ENCODE data around the gene KIF26B.

DNA sequence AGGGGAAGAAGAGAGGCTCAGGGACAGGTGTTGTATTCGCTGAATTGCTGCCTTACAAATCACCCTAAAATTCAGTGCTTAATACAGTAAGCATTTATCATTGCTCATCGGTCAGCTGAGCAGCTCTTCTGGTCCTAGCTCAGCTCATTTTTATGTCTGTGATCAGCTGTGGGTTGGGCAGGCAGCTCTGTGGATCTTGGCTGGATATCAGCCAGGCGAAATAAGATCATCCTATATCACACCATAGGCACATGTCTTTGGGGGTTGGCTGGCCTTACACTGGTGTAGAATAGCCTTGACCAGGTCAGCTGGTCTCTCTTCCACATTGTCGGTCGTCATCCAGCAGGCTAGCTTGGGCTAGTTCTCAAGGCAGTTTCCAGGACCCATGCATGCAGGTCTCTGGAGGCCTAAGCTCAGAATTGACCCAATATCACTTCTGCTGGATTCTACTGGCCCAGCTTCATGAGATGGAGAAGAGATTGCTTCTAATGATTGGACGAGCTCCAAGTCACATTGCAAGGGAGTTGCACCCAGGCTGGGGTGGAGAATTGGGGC lies 448.6 kb downstream of the KIF26B start:
- TF ChIP-seq, protein P1, sequence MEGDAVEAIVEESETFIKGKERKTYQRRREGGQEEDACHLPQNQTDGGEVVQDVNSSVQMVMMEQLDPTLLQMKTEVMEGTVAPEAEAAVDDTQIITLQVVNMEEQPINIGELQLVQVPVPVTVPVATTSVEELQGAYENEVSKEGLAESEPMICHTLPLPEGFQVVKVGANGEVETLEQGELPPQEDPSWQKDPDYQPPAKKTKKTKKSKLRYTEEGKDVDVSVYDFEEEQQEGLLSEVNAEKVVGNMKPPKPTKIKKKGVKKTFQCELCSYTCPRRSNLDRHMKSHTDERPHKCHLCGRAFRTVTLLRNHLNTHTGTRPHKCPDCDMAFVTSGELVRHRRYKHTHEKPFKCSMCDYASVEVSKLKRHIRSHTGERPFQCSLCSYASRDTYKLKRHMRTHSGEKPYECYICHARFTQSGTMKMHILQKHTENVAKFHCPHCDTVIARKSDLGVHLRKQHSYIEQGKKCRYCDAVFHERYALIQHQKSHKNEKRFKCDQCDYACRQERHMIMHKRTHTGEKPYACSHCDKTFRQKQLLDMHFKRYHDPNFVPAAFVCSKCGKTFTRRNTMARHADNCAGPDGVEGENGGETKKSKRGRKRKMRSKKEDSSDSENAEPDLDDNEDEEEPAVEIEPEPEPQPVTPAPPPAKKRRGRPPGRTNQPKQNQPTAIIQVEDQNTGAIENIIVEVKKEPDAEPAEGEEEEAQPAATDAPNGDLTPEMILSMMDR (optimal IDR thresholded peaks at IDR 0.05 in 1 of 3, IDR thresholded peaks at IDR 0.05 in 1 of 3, conservative IDR thresholded peaks at IDR 0.05 in 1 of 3; ENCODE audit: extremely low read depth in 1 of 3, insufficient read depth in 2 of 3, low read length in 3 of 3) = no peak
- no peak for TF ChIP-seq EZH2 (IDR thresholded peaks at IDR 0.05; ENCODE audit: low read length)
